DOHH2 (cell line): ENCODE measurements around the gene ST8SIA6.

Experiments used
- H3F3A ChIP-seq: fragments of 200-600 bp; sonication (generic), shearing (Covaris generic); 2 replicates; pipeline ENCODE4 v1.6.0; 2016; ENCODE audit warnings: antibody characterized with exemption, mild to moderate bottlenecking; ENCODE audit not compliant: control insufficient read depth, insufficient read depth
- H3K27ac ChIP-seq: fragments of 200-600 bp; sonication (generic); 2 replicates; pipeline ENCODE4 v1.5.1; 2014; ENCODE audit warnings: low read depth, mild to moderate bottlenecking, low read length, moderate library complexity
- H3K27me3 ChIP-seq: fragments of 200-600 bp; sonication (generic); 2 replicates; pipeline ENCODE4 v1.6.1; 2014; ENCODE audit warnings: mild to moderate bottlenecking, low read length, mixed read lengths; ENCODE audit not compliant: control insufficient read depth
- H3K36me3 ChIP-seq: fragments of 200-600 bp; sonication (generic); 2 replicates; pipeline ENCODE4 v1.6.1; 2014; ENCODE audit warnings: mild to moderate bottlenecking, low read length, moderate library complexity, mixed read lengths; ENCODE audit not compliant: control insufficient read depth
- H3K4me1 ChIP-seq: fragments of 200-600 bp; sonication (generic); 2 replicates; pipeline ENCODE4 v1.6.1; 2014; ENCODE audit warnings: mild to moderate bottlenecking, low read length, mixed read lengths; ENCODE audit not compliant: control insufficient read depth
- H3K4me2 ChIP-seq: fragments of 200-600 bp; sonication (generic); 2 replicates; pipeline ENCODE4 v1.6.0; 2014; ENCODE audit warnings: mild to moderate bottlenecking, low read length, moderate library complexity
- H3K4me3 ChIP-seq: fragments of 200-600 bp; sonication (generic); 2 replicates; pipeline ENCODE4 v1.5.1; 2014; ENCODE audit warnings: mild to moderate bottlenecking, low read length, mixed read lengths
- H3K79me2 ChIP-seq: fragments of 200-600 bp; sonication (generic); 2 replicates; pipeline ENCODE4 v1.6.1; 2014; ENCODE audit warnings: mild to moderate bottlenecking, low read length, mixed read lengths; ENCODE audit not compliant: control insufficient read depth
- H3K9me2 ChIP-seq: fragments of 200-600 bp; sonication (generic); replicated peaks from 2 replicates; pipeline ENCODE4 v1.6.1; 2014; ENCODE audit warnings: mild to moderate bottlenecking, low read length, mixed read lengths; ENCODE audit not compliant: control insufficient read depth
- H3K9me3 ChIP-seq: fragments of 200-600 bp; sonication (generic); 2 replicates; pipeline ENCODE4 v1.6.1; 2014; ENCODE audit warnings: antibody characterized with exemption, low read length, mixed read lengths; ENCODE audit not compliant: control insufficient read depth, insufficient read depth
- H4K20me1 ChIP-seq: fragments of 200-600 bp; sonication (generic); 2 replicates; pipeline ENCODE4 v1.6.0; 2014; ENCODE audit warnings: low read depth, mild to moderate bottlenecking, antibody characterized with exemption, low read length, moderate library complexity; ENCODE audit not compliant: control insufficient read depth, insufficient read depth
- EZH2phosphoT487 ChIP-seq: fragments of 200-600 bp; sonication (generic); IDR thresholded peaks from 2 replicates; pipeline ENCODE4 v1.6.1; 2017; ENCODE audit warnings: borderline replicate concordance, mild to moderate bottlenecking, antibody characterized with exemption, low read length, moderate library complexity, mixed read lengths
- TF ChIP-seq, protein P1 (sequence below): fragments of 200-600 bp; sonication (generic); IDR thresholded peaks from one replicate; pipeline ENCODE4 v1.5.1; 2014; ENCODE audit warnings: antibody characterized with exemption, mild to moderate bottlenecking, low read depth, low read length; ENCODE audit not compliant: poor library complexity, severe bottlenecking

The ST8SIA6 gene

DNA sequence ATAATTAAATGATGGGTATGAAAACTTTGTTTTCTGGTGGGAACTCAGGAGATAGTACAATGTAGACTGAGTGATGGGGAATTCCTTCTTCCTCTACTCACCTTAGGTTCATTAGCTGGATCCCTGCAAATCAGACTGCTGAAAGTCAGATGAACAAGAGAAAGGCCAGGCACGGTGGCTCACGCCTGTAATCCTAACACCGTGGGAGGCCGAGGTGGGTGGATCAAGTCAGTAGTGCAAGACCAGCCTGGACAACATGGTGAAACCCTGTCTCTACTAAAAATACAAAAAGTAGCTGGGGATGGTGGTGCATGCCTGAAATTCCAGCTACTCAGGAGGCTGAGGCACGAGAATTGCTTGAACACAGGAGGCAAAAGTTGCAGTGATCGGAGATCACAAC lies 28.7 kb upstream of the ST8SIA6 start:
- H3K9me2 ChIP-seq = no peaks in the 10 kb centered on the region
- no peak overlapping the region for H3K27ac ChIP-seq
- no peak overlapping the region for H3K4me3 ChIP-seq
- H3K4me2 ChIP-seq = no peak overlapping the region
- H3K9me3 ChIP-seq = peaks cover 11% of the 10 kb centered on the region; the same call in 1 of the 2 replicates
- no peak for TF ChIP-seq EZH2phosphoT487
- TF ChIP-seq, protein P1, sequence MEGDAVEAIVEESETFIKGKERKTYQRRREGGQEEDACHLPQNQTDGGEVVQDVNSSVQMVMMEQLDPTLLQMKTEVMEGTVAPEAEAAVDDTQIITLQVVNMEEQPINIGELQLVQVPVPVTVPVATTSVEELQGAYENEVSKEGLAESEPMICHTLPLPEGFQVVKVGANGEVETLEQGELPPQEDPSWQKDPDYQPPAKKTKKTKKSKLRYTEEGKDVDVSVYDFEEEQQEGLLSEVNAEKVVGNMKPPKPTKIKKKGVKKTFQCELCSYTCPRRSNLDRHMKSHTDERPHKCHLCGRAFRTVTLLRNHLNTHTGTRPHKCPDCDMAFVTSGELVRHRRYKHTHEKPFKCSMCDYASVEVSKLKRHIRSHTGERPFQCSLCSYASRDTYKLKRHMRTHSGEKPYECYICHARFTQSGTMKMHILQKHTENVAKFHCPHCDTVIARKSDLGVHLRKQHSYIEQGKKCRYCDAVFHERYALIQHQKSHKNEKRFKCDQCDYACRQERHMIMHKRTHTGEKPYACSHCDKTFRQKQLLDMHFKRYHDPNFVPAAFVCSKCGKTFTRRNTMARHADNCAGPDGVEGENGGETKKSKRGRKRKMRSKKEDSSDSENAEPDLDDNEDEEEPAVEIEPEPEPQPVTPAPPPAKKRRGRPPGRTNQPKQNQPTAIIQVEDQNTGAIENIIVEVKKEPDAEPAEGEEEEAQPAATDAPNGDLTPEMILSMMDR = no peak
- H3K79me2 ChIP-seq = no peaks in the 10 kb centered on the region
- no peaks in the 10 kb centered on the region for H3F3A ChIP-seq
- H3K27me3 ChIP-seq = no peaks in the 10 kb centered on the region
- H3K4me1 ChIP-seq = no peaks in the 10 kb centered on the region
- H4K20me1 ChIP-seq = no peaks in the 10 kb centered on the region
- H3K36me3 ChIP-seq = no peaks in the 10 kb centered on the region

DNA sequence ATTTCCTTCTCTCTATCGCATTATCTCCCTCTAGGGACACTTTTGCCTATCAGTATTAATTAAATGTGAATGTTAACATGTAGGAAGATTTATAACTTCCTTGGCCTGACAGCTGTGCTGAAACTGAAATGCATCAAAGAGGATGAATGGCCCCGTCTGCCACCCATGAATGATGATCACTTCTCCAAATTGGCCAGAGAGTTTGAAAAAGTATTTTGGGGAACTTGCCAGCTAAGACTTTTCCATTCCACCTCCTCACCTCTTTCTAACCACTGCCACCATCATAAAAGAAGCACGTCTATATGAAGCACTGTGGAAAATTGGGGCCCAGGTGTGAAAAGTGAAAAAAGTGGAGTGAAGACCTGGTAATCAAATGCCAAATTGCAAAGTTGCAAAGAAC lies 25.4 kb upstream of the ST8SIA6 start:
- H4K20me1 ChIP-seq = no peaks in the 10 kb centered on the region
- H3K4me3 ChIP-seq = no peak overlapping the region
- no peaks in the 10 kb centered on the region for H3K36me3 ChIP-seq
- TF ChIP-seq EZH2phosphoT487 = no peak
- TF ChIP-seq, protein P1 = no peak
- no peak overlapping the region for H3K27ac ChIP-seq
- H3K79me2 ChIP-seq = no peaks in the 10 kb centered on the region
- no peaks in the 10 kb centered on the region for H3K27me3 ChIP-seq
- H3K9me3 ChIP-seq = peaks cover 11% of the 10 kb centered on the region; the same call in 1 of the 2 replicates
- H3K4me2 ChIP-seq = no peak overlapping the region
- H3K4me1 ChIP-seq = no peaks in the 10 kb centered on the region
- H3K9me2 ChIP-seq = no peaks in the 10 kb centered on the region
- H3F3A ChIP-seq = no peaks in the 10 kb centered on the region

DNA sequence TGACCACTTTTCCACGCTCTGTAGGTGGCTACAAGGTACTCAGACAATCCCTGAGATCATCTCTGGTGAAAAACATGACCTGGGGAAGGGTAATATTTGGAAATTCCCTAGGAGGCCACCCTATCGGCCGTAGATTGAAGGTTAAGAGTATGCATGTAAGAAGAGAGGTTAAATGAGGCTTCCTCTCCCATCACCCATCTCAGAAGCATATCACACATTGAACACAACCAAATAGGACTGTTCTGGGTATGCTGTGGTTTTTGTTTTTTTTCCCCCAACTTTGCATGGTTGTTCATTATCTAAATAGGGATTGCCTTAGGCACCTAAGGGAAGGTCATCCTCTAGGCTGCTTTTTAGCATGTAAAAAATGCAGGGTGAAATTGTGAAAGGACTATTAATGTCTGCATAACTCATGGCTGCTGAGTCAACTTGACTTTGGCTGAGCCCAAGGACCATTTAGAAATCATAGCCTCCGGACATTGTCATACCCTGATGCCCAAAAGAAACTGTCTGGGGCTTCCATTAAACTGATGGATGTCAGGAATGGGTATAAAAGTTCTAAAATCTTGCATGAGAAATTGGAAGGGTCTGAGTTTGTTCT lies 24.7 kb upstream of the ST8SIA6 start:
- Histone ChIP-seq H3K9me3 (peaks cover 11% of the 10 kb centered on the region; the same call in 1 of the 2 replicates), H3K36me3 (no peaks in the 10 kb centered on the region), H3K4me1 (no peaks in the 10 kb centered on the region), H3K4me3 (no peak overlapping the region), H3F3A (no peaks in the 10 kb centered on the region), H3K4me2 (no peak overlapping the region), H3K79me2 (no peaks in the 10 kb centered on the region), H4K20me1 (no peaks in the 10 kb centered on the region), H3K27ac (no peak overlapping the region), H3K9me2 (no peaks in the 10 kb centered on the region), H3K27me3 (no peaks in the 10 kb centered on the region)
- TF ChIP-seq, protein P1 = no peak
- no peak for TF ChIP-seq EZH2phosphoT487
